H1 (cell line): Measurements from ENCODE around the gene OSBPL3. TPM values are rescaled to one million over a fixed set of nuclear protein-coding genes. Genes with fewer than 3 reads are reported as not detected.

ENCODE experiments used
- CTCF ChIA-PET: fragments of 300-600 bp; sonication (Branson Sonifier 250); formaldehyde crosslinking; loops from one replicate; lab custom pipeline; 2021; ENCODE audit not compliant: partially characterized antibody; lab: Charles Lee
- POLR2A ChIA-PET: fragments of 300-600 bp; sonication (Branson Sonifier 250); formaldehyde crosslinking; loops from one replicate; lab custom pipeline; 2021; ENCODE audit warnings: inconsistent platforms; ENCODE audit not compliant: partially characterized antibody; lab: Charles Lee
- DNase-seq, 2 experiments: peaks; one replicate each; pipeline versions ENCODE4 v3.0.0 to v3.0.0-alpha.2; 2010 to 2022; ENCODE audit warnings: low spot score in 2 of 2, low read depth in 1 of 2, mixed read lengths in 1 of 2
- FAIRE-seq: peaks from 2 replicates; lab custom pipeline; 2011; peaks lifted over from hg19 to GRCh38; lab: Jason Lieb, UNC
- H2AFZ ChIP-seq: 2 replicates; pipeline ENCODE4 v1.8.1; 2012; ENCODE audit warnings: low read length, inconsistent platforms
- H2AK5ac ChIP-seq: 2 replicates; pipeline ENCODE4 v1.6.1; 2013; ENCODE audit warnings: low read depth, low read length
- H2BK120ac ChIP-seq: replicated peaks from 2 replicates; pipeline ENCODE3; 2013; ENCODE audit warnings: low read depth, low read length, inconsistent platforms
- H2BK12ac ChIP-seq: 2 replicates; pipeline ENCODE4 v1.6.1; 2013; ENCODE audit warnings: low read depth, low read length
- H2BK15ac ChIP-seq: 2 replicates; pipeline ENCODE4 v1.6.1; 2013; ENCODE audit warnings: low read length
- H2BK20ac ChIP-seq: 2 replicates; pipeline ENCODE4 v1.6.1; 2013; ENCODE audit warnings: low read length
- H2BK5ac ChIP-seq: 2 replicates; pipeline ENCODE4 v1.6.1; 2013; ENCODE audit warnings: low read depth, low read length
- H3K14ac ChIP-seq: 2 replicates; pipeline ENCODE4 v1.6.1; 2013; ENCODE audit warnings: inconsistent platforms; ENCODE audit not compliant: insufficient read length
- H3K18ac ChIP-seq: 2 replicates; pipeline ENCODE4 v1.6.1; 2013; ENCODE audit warnings: low read length; ENCODE audit errors: extremely low read depth
- H3K23ac ChIP-seq: 2 replicates; pipeline ENCODE4 v1.6.1; 2013; ENCODE audit warnings: inconsistent platforms; ENCODE audit not compliant: insufficient read length
- H3K23me2 ChIP-seq: 2 replicates; pipeline ENCODE4 v1.6.1; 2013; ENCODE audit warnings: low read depth, low read length
- H3K27ac ChIP-seq: 2 replicates; pipeline ENCODE4 v1.6.1; 2011; ENCODE audit warnings: low read depth, low read length, inconsistent platforms
- H3K27me3 ChIP-seq, 4 experiments: replicated peaks in 1 of 4; 1 replicate in 1 of 4; 2 replicates in 3 of 4; pipeline versions ENCODE4 v1.6.1 to v1.8.1; 2011 to 2013; ENCODE audit warnings: low read length in 3 of 4, mild to moderate bottlenecking in 3 of 4, inconsistent platforms in 2 of 4, mixed read lengths in 2 of 4, moderate library complexity in 1 of 4; ENCODE audit not compliant: control insufficient read depth in 3 of 4, insufficient read depth in 3 of 4; ENCODE audit errors: extremely low read depth in 1 of 4
- H3K36me3 ChIP-seq, 4 experiments: 2 replicates each; pipeline versions ENCODE4 v1.6.1 to v1.8.1; 2011 to 2013; ENCODE audit warnings: mild to moderate bottlenecking in 4 of 4, low read length in 3 of 4, moderate library complexity in 2 of 4, control low read depth in 1 of 4, inconsistent platforms in 1 of 4; ENCODE audit not compliant: insufficient read depth in 4 of 4, control insufficient read depth in 2 of 4
- H3K4ac ChIP-seq: replicated peaks from 2 replicates; pipeline ENCODE3; 2013; ENCODE audit warnings: low read length, low read depth, mixed read lengths, inconsistent platforms; ENCODE audit not compliant: insufficient read length
- H3K4me1 ChIP-seq, 4 experiments: replicated peaks in 1 of 4; 1 replicate in 1 of 4; 2 replicates in 3 of 4; pipeline versions ENCODE4 v1.6.1 to v1.8.1; 2011 to 2013; ENCODE audit warnings: low read length in 3 of 4, inconsistent platforms in 2 of 4, mixed read lengths in 1 of 4; ENCODE audit not compliant: insufficient read depth in 4 of 4, control insufficient read depth in 3 of 4
- H3K4me2 ChIP-seq, 2 experiments: 2 replicates each; pipeline versions ENCODE4 v1.6.1 to v1.8.1; 2011 to 2013; ENCODE audit warnings: low read depth in 2 of 2, low read length in 2 of 2, control low read depth in 1 of 2, inconsistent platforms in 1 of 2, mild to moderate bottlenecking in 1 of 2; ENCODE audit not compliant: insufficient read depth in 1 of 2
- H3K4me3 ChIP-seq, 4 experiments: fragments of 200-600, 300-600 bp in 1 of 4; sonication (generic), shearing (Covaris generic), sonication (Bioruptor Twin) in 1 of 4; 2 replicates each; pipeline versions ENCODE4 v1.5.1 to v1.8.1; 2011 to 2016; ENCODE audit warnings: low read length in 4 of 4, low read depth in 3 of 4, control low read depth in 2 of 4, inconsistent platforms in 2 of 4, mild to moderate bottlenecking in 2 of 4, mixed read lengths in 1 of 4, moderate library complexity in 1 of 4; ENCODE audit not compliant: insufficient read depth in 2 of 4; ENCODE audit errors: extremely low read depth in 1 of 4
- H3K56ac ChIP-seq: replicated peaks from 2 replicates; pipeline ENCODE3; 2013; ENCODE audit warnings: low read depth, mild to moderate bottlenecking, mixed read lengths, low read length, inconsistent platforms; ENCODE audit not compliant: insufficient read length
- H3K79me1 ChIP-seq: 2 replicates; pipeline ENCODE4 v1.6.1; 2013; ENCODE audit warnings: low read depth, low read length, control low read depth
- H3K79me2 ChIP-seq, 2 experiments: 2 replicates each; pipeline versions ENCODE4 v1.6.1 to v1.8.1; 2012 to 2013; ENCODE audit warnings: low read length in 2 of 2, mild to moderate bottlenecking in 2 of 2, inconsistent platforms in 1 of 2; ENCODE audit not compliant: insufficient read depth in 2 of 2, control insufficient read depth in 1 of 2
- H3K9ac ChIP-seq, 4 experiments: replicated peaks in 1 of 4; 1 replicate in 1 of 4; 2 replicates in 3 of 4; pipeline versions ENCODE4 v1.6.1 to v1.8.1; 2011 to 2013; ENCODE audit warnings: low read depth in 3 of 4, low read length in 3 of 4, control low read depth in 2 of 4, mild to moderate bottlenecking in 2 of 4, moderate library complexity in 2 of 4, inconsistent platforms in 1 of 4; ENCODE audit errors: extremely low read depth in 1 of 4
- H3K9me3 ChIP-seq, 2 experiments: 2 replicates each; pipeline versions ENCODE4 v1.6.1 to v1.8.1; 2012 to 2013; ENCODE audit warnings: mild to moderate bottlenecking in 2 of 2, moderate library complexity in 2 of 2, control low read depth in 1 of 2, inconsistent platforms in 1 of 2, low read depth in 1 of 2, low read length in 1 of 2, mixed read lengths in 1 of 2; ENCODE audit not compliant: insufficient read depth in 2 of 2
- H4K20me1 ChIP-seq, 2 experiments: replicated peaks in 1 of 2; 2 replicates each; pipeline versions ENCODE3 to v1.8.1; 2011 to 2013; ENCODE audit warnings: inconsistent platforms in 2 of 2, low read length in 2 of 2, mild to moderate bottlenecking in 1 of 2; ENCODE audit not compliant: insufficient read depth in 2 of 2, control insufficient read depth in 1 of 2
- H4K5ac ChIP-seq: 2 replicates; pipeline ENCODE4 v1.6.1; 2013; ENCODE audit warnings: low read length, low read depth, mixed read lengths, inconsistent platforms; ENCODE audit not compliant: insufficient read length
- H4K8ac ChIP-seq: 2 replicates; pipeline ENCODE4 v1.8.0; 2013; ENCODE audit warnings: mild to moderate bottlenecking, moderate library complexity, low read length, inconsistent platforms; ENCODE audit not compliant: insufficient read depth; ENCODE audit errors: extremely low read depth
- H4K91ac ChIP-seq: replicated peaks from 2 replicates; pipeline ENCODE3; 2013; ENCODE audit warnings: low read length, mixed read lengths, inconsistent platforms; ENCODE audit not compliant: insufficient read length
- BACH1 ChIP-seq: IDR thresholded peaks from 2 replicates; pipeline ENCODE4 v1.6.1; 2012; ENCODE audit warnings: low read length, improper control_type of control experiment
- CTBP2 ChIP-seq: IDR thresholded peaks from 2 replicates; pipeline ENCODE4 v1.7.0; 2011; ENCODE audit warnings: borderline replicate concordance, mild to moderate bottlenecking, moderate library complexity, mixed read lengths, low read length; ENCODE audit not compliant: insufficient read depth, insufficient read length
- HDAC6 ChIP-seq: IDR thresholded peaks from one replicate; pipeline ENCODE4 v1.7.1; 2012; ENCODE audit warnings: low read depth, mild to moderate bottlenecking, inconsistent platforms, low read length, moderate library complexity
- KDM1A ChIP-seq: fragments of 200-600, 300-600 bp; sonication (generic); IDR thresholded peaks from 2 replicates; pipeline ENCODE4 v1.7.1; 2016; ENCODE audit warnings: mild to moderate bottlenecking, low read length, borderline replicate concordance
- KDM4A ChIP-seq: IDR thresholded peaks from one replicate; pipeline ENCODE4 v1.7.1; 2012; ENCODE audit warnings: low read depth, mild to moderate bottlenecking, moderate library complexity, low read length, inconsistent platforms; ENCODE audit not compliant: severe bottlenecking
- PHF8 ChIP-seq: fragments of 200-600 bp; sonication (generic); conservative IDR thresholded peaks from 2 replicates; pipeline ENCODE4 v1.7.1; 2012; ENCODE audit warnings: low read depth, mild to moderate bottlenecking, inconsistent platforms, low read length, moderate library complexity
- RFX5 ChIP-seq: IDR thresholded peaks from 2 replicates; pipeline ENCODE4 v1.6.1; 2011; ENCODE audit warnings: low read depth, low read length, improper control_type of control experiment, borderline replicate concordance
- RXRA ChIP-seq: IDR thresholded peaks from 2 replicates; pipeline ENCODE4 v1.6.1; 2011; ENCODE audit warnings: low read depth, mild to moderate bottlenecking, low read length, moderate library complexity; ENCODE audit not compliant: insufficient read depth
- SP4 ChIP-seq: IDR thresholded peaks from 2 replicates; pipeline ENCODE4 v1.6.1; 2012; ENCODE audit warnings: low read length, inconsistent platforms
- SRF ChIP-seq: IDR thresholded peaks from 2 replicates; pipeline ENCODE4 v1.6.1; 2011; ENCODE audit warnings: mild to moderate bottlenecking, low read depth, low read length, moderate library complexity
- TEAD4 ChIP-seq: IDR thresholded peaks from 2 replicates; pipeline ENCODE4 v1.6.1; 2012; ENCODE audit warnings: low read depth, low read length, inconsistent platforms, mixed read lengths
- YY1 ChIP-seq: IDR thresholded peaks from 2 replicates; pipeline ENCODE4 v1.6.1; 2011; ENCODE audit warnings: low read depth, mild to moderate bottlenecking, low read length
- WGBS, 2 experiments: shearing (Covaris generic) in 1 of 2; methylation state at CpG; one replicate each; pipeline versions ENCODE4 v1.1.6 to v1.1.7; 2013 to 2015; ENCODE audit warnings: low lambda C conversion rate in 2 of 2, mixed read lengths in 2 of 2, inconsistent platforms in 1 of 2, low coverage in 1 of 2, missing lambda C conversion rate in 1 of 2; ENCODE audit not compliant: insufficient replicate concordance in 2 of 2, insufficient coverage in 1 of 2, insufficient read length in 1 of 2; ENCODE audit errors: extremely low coverage in 1 of 2, missing lambda C conversion rate in 1 of 2; 5-methylcytosine and 5-hydroxymethylcytosine counted together
- polyA plus RNA-seq, 7 experiments: library from polyadenylated mRNA; depleted of rRNA in 3 of 7; stranded (reverse) in 5 of 7; unstranded in 2 of 7; fragments of >200 nt in 5 of 7; fragments of 200-250 nt in 2 of 7; gene quantifications; 1 replicate in 5 of 7; 2 replicates in 1 of 7; 4 replicates in 1 of 7; pipeline versions ENCODE4 v1.2.1 to v1.2.3, GENCODE V29; 2011 to 2013; ENCODE audit warnings: missing spikeins in 2 of 7, mixed read lengths in 2 of 7
- total RNA-seq: library from RNA; stranded (reverse); fragmentation: NEBNext Ultra II Directional; extraction: Animal tissue kit (Norgen Biotek cat#: 25700); gene quantifications from 2 replicates; pipeline ENCODE4 v1.2.1, GENCODE V29; 2021

OSBPL3 gene
- total and polyA plus RNA-seq, 2 of the 8 experiments (the other 6 are each of a cell fraction or from before 2014, with no cell fraction given): 2.8 to 13.9 TPM

DNA sequence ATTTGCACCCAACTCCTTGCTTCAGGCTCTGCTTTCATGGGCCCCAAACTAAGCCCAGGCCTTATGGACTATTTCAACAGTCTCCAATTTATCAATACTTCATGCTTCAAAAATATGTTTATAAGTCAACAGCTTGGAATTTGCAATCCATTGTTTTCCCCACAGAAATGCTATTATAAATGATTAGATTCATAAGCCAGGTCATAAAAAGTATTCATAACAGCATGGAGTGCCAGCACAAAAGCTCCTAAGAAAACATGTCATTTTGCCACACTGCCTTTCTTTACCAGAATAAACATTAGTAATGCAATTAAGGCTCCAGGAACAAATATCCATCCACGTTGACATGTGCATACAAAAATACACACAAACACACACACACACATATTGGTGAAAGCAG, 30.1 kb downstream of the OSBPL3 start:
- no peak overlapping the region for H2BK120ac ChIP-seq
- H3K18ac ChIP-seq: no peak overlapping the region
- H4K20me1 ChIP-seq: no peaks in the 10 kb centered on the region
- no peak overlapping the region for H3K14ac ChIP-seq
- no peaks in the 10 kb centered on the region for H3K4me1 ChIP-seq
- no peak overlapping the region for H3K23ac ChIP-seq
- H2AK5ac ChIP-seq: no peak overlapping the region
- no peaks in the 10 kb centered on the region for H3K9me3 ChIP-seq
- H2BK15ac ChIP-seq: no peak overlapping the region
- H2BK20ac ChIP-seq: no peak overlapping the region
- DNase-seq (no peak), FAIRE-seq (no peak)
- H3K4me2 ChIP-seq: no peak overlapping the region
- H3K23me2 ChIP-seq: no peaks in the 10 kb centered on the region
- H3K79me2 ChIP-seq: peaks cover 0 to 7% of the 10 kb centered on the region in 2 experiments; a peak in 1 of 4 replicates
- H2BK5ac ChIP-seq: no peak overlapping the region
- H2AFZ ChIP-seq: no peak overlapping the region
- TF ChIP-seq YY1: no peak
- no peak for TF ChIP-seq TEAD4
- TF ChIP-seq BACH1: no peak
- no peak for TF ChIP-seq CTBP2
- no peak for TF ChIP-seq HDAC6
- TF ChIP-seq RXRA: no peak
- no peak for TF ChIP-seq SRF
- TF ChIP-seq RFX5: no peak
- no peak for TF ChIP-seq SP4
- no peak for TF ChIP-seq PHF8
- no peak for TF ChIP-seq KDM4A
- no peak for TF ChIP-seq KDM1A
- no peak overlapping the region for H3K4ac ChIP-seq
- H3K4me3 ChIP-seq: no peak overlapping the region
- H3K9ac ChIP-seq: no peak overlapping the region
- no peaks in the 10 kb centered on the region for H3K36me3 ChIP-seq
- ChIA-PET POLR2A (no interaction called here), CTCF (interaction anchor here (1.3 kb wide), 1 partner anchor 29 kb away, joined by 5 read pairs; no protein-coding TSS in a partner anchor)
- no peak overlapping the region for H4K91ac ChIP-seq
- 81% methylated on average over 1 of the region's 1 CpG; no CpG with 5 or more reads in 1 of the 2 experiments for WGBS, 2 experiments
- peaks cover 2% of the 10 kb centered on the region; the same call in 1 of the 2 replicates for H3K79me1 ChIP-seq
- H3K56ac ChIP-seq: no peak overlapping the region
- H2BK12ac ChIP-seq: no peak overlapping the region
- H3K27me3 ChIP-seq: no peaks in the 10 kb centered on the region
- no peak overlapping the region for H4K8ac ChIP-seq
- H4K5ac ChIP-seq: no peak overlapping the region
- H3K27ac ChIP-seq: no peak overlapping the region
